ENCODE measurements around the gene TRIB2.

The TRIB2 gene

GRCh38 chr2:12742891-12743290 is 26.2 kb downstream of the TRIB2 start:
- DNase-seq (ENCODE audit: low spot score), result no peak

GRCh38 chr2:12750166-12750905 is 33.6 kb downstream of the TRIB2 start:
- DNase-seq (ENCODE audit: low spot score), result no peak

GRCh38 chr2:12754643-12755042 is 37.9 kb downstream of the TRIB2 start:
- DNase-seq (ENCODE audit: low spot score), result no peak

- no peak for DNase-seq (ENCODE audit: low spot score)
Measured at GRCh38 chr2:12755384-12755783, 38.6 kb downstream of the TRIB2 start.

- DNase-seq (ENCODE audit: low spot score), result peak; percentile 76
Measured at GRCh38 chr2:12759248-12759647, 42.5 kb downstream of the TRIB2 start.

GRCh38 chr2:12761104-12761503 is 44.4 kb downstream of the TRIB2 start:
- no peak for DNase-seq (ENCODE audit: low spot score)

- DNase-seq (ENCODE audit: low spot score), result no peak
Measured at GRCh38 chr2:12762337-12762736, 45.6 kb downstream of the TRIB2 start.

- DNase-seq (ENCODE audit: low spot score), result peak; percentile 65
Measured at GRCh38 chr2:12762976-12763375, 46.2 kb downstream of the TRIB2 start.

- DNase-seq (ENCODE audit: low spot score), result no peak
Measured at GRCh38 chr2:12763486-12763885, 46.8 kb downstream of the TRIB2 start.

GRCh38 chr2:12764075-12764730 is 47.5 kb downstream of the TRIB2 start:
- DNase-seq (ENCODE audit: low spot score), result peak; percentile 74

- DNase-seq (ENCODE audit: low spot score), result no peak
Measured at GRCh38 chr2:12764849-12765605, 48.3 kb downstream of the TRIB2 start.

GRCh38 chr2:12766421-12766879 is 49.7 kb downstream of the TRIB2 start:
- DNase-seq (ENCODE audit: low spot score), result no peak

- no peak for DNase-seq (ENCODE audit: low spot score)
Measured at GRCh38 chr2:12767541-12767940, 50.8 kb downstream of the TRIB2 start.

- no peak for DNase-seq (ENCODE audit: low spot score)
Measured at GRCh38 chr2:12767996-12768624, 51.4 kb downstream of the TRIB2 start.

GRCh38 chr2:12769492-12770105 is 52.9 kb downstream of the TRIB2 start:
- peak; percentile 71 for DNase-seq (ENCODE audit: low spot score)

- no peak for DNase-seq (ENCODE audit: low spot score)
Measured at GRCh38 chr2:12770300-12770968, 53.7 kb downstream of the TRIB2 start.

GRCh38 chr2:12771154-12771553 is 54.4 kb downstream of the TRIB2 start:
- no peak for DNase-seq (ENCODE audit: low spot score)

- DNase-seq (ENCODE audit: low spot score), result no peak
Measured at GRCh38 chr2:12773586-12774394, 57.1 kb downstream of the TRIB2 start.

GRCh38 chr2:12774395-12774727 is 57.6 kb downstream of the TRIB2 start:
- DNase-seq (ENCODE audit: low spot score), result no peak

- no peak for DNase-seq (ENCODE audit: low spot score)
Measured at GRCh38 chr2:12776521-12776961, 59.8 kb downstream of the TRIB2 start.

GRCh38 chr2:12778369-12778768 is 61.6 kb downstream of the TRIB2 start:
- DNase-seq (ENCODE audit: low spot score), result no peak

Data from AG20443 (cell line).